NCI-H2227 treated with DMSO at 0.1 percent for 48 hours (cell line): ENCODE measurements around the gene GALNTL6.
A peak's percentile ranks its signal among the peaks of the same experiment; 100 is the strongest.
"Not testable (repeated sequence)": the region's sequence is repeated elsewhere in the genome, so short reads cannot be mapped to it uniquely, and the experiment has no call there.

ENCODE experiments used
- DNase-seq: peaks from one replicate; lab custom pipeline; 2025; lab: John Stamatoyannopoulos, UW

The GALNTL6 gene

GRCh38 chr4:173014836-173015235 lies 1201.6 kb downstream of the GALNTL6 start:
- DNase-seq: no peak

DNA sequence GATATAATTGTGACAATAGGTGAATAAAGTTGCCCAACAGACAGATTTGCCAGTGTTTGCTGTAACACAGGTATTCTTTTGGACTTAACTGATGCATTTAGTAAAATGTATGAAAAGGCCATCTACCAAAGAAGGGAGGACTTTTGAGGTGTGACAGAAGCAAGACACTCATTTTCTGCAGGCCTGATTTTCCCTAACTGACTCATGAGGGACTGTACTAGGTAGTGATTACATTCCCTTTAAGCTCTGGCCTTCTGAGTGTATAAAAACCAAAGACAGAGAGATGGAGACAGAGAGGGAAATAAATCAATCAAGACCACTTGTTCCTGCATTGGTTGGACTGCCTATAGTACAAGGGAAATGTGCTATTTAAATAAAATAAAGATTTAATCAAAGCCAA lies 1204.6 kb downstream of the GALNTL6 start:
- no peak for DNase-seq

DNA sequence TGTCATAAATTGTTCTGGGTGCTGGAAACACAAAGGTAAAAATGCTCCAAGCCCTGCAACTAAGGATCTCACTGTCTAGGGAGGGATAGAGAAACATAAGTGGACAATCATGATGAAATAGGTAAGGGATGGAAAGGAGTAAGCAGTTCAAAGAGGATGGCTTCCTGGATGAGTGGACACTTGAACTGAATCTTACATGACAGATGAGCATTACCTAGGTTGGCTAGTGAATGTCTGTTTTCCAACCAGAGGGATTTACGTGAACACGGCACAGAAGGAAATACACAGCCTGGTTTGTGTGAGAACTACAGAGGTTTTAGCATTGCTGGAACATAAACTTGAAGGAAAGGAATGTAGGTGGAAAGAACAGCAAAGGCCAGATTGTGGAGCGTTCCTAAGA lies 1205.2 kb downstream of the GALNTL6 start:
- DNase-seq: no peak

DNA sequence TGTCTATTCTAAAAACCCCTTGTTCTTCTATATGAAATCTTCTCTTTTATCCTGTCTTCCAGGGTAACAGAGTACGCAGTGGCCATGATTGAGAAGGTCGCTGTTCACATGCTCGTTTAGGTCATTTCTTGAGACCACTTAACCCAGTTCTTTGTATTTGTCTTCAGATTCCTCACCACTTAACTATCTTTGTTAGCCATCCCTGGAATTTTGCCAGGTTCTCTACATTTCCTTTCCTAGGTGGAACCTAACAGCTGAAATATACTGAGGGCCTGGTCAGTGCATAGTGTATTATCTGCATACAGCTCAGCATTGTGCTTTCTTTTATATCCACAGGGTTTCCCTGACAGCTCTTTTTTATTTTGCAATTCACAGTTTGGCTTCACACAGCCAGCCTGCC lies 1206.5 kb downstream of the GALNTL6 start:
- peak; percentile 8 for DNase-seq

DNA sequence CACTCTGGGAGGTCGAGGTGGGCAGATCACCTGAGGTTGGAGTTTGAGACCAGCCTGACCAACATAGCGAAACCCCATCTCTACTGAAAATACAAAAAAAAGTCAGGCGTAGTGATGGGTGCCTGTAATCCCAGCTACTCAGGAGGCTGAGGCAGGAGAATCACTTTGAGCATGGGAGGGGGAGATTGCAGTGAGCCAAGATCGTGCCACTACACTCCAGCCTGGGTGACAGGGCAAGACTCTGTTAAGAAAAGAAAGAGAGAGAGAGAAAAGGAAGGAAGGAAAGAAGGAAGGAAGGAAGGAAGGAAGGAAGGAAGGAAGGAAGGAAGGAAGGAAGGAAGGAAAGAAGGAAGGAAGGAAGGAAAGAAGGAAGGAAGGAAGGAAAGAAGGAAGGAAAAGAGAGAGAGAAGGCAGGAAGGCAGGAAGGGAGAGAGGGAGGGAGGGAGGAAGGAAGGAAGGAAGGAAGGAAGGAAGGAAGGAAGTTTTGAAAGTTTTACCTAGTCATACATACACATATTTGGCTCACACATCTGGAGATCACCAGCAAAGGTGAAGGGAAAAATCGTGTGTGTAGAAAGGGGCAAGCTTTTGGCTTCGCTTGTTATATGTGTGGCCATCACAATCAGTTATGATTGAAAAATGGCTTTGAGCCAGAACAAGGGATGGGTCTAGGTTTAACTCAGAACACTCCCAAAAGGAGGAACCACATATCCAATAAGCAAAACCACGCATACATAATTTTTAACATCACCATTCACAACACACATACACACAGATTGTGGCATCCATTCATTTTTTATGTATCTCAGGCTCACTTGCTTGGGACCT lies 1208.8 kb downstream of the GALNTL6 start:
- not testable (repeated sequence) for DNase-seq

GRCh38 chr4:173024203-173024602 lies 1211.0 kb downstream of the GALNTL6 start:
- no peak for DNase-seq

- peak; percentile 11 for DNase-seq
These were observed 1211.9 kb downstream of the GALNTL6 start for GRCh38 chr4:173025131-173025530.

- no peak for DNase-seq
These were observed 1224.0 kb downstream of the GALNTL6 start for GRCh38 chr4:173037242-173037641.

DNA sequence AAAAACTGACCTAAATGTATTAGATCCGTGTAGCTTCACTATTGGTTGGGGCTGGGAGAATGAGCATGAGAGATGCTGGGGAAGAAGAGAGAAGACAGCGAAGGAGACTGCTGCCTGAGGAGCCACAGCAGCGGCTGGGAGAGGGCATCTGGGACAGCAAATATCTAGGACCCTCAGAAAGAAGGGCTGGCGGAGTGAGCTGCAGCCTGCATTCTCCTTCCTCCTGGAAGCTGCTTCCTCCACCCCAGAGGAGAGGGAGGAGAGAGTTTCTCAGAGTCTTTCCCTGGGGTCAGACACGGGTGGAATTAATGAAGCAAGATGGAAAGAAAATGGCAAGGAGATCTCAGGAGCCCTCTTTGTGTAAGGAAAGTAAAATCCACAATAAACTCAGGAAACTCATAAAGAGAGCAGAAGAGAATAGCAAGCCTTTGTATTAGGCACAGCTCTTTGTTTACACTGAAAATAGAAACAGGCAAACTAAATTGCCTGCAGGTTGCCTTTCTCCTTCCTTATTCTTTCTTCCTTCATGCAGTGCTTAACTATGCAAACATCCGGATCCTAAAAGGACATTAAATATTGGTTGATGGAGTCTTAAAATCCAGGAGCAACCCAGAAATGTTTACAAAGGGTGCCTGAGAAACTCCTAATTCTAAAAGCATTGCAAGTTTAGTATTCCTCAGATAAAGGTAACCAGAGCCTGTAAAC lies 1225.1 kb downstream of the GALNTL6 start:
- no peak for DNase-seq

GRCh38 chr4:173039617-173040577 lies 1226.7 kb downstream of the GALNTL6 start:
- DNase-seq: no peak

DNA sequence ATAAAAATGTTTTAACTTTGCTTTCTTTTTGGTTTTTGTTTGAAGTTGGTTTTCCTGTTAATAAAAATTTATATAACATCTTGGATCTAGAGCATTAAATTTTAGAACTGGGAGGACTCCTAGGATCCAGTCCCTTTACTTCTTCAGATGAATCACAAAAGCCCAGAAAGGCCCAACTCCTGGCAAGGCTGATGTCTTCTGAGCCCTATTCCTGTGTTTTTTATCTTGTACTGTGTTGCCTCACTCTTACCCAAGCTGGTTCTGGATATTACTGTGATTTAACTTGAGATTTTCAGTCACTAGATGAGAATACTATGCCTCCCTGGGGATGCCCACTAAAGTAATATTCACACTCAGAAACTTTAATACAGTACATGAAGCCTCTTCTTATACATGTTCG lies 1228.3 kb downstream of the GALNTL6 start:
- DNase-seq: no peak

DNA sequence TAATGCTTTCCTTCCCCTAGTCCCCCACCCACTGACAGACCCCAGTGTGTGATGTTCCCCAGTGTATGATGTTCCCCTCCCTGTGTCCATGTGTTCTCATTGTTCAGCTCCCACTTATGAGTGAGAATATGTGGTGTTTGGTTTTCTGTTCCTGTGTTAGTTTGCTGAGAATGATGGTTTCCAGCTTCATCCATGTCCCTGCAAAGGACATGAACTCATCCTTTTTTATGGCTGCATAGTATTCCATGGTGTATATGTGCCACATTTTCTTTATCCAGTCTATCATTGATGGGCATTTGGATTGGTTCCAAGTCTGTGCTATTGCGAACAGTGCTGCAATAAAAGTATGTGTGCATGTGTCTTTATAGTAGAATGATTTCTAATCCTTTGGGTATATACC lies 1228.9 kb downstream of the GALNTL6 start:
- not testable (repeated sequence) for DNase-seq

DNA sequence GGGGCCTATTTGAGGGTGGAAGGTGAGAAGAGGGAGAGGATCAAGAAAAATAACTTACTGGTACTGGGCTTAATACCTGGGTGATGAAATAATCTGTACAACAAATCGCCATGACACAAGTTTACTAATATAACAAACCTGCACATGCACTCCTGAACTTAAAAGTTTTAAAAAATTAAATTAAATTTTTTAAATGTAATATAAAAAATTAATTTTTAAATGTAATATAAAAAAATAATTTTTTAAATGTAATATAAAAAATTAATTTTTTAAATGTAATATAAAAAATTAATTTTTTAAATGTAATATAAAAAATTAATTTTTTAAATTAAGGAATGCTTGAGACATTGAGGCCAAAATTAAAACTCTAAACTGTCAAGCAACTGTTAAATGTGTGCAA lies 1231.1 kb downstream of the GALNTL6 start:
- no peak for DNase-seq

DNA sequence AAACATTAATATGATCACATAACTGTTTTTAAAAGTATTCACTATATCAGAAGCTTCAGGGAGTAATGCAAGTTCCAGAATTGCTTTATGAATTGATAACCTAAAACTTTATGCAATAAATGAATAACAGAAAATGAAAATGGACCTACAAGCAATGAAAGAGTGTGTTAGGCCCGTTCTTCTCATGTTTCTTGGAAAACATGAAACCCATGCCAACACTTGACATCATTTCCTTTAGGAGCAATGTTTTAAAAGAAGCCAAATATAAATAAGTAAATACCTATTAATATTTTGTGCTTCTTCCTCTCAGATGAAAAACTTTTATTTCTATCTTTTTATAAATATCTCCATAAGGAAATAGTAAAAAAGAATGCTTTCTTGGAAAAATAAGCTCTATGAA lies 1232.4 kb downstream of the GALNTL6 start:
- DNase-seq: no peak

- DNase-seq: no peak
These were observed 1232.9 kb downstream of the GALNTL6 start for GRCh38 chr4:173046144-173046543.

DNA sequence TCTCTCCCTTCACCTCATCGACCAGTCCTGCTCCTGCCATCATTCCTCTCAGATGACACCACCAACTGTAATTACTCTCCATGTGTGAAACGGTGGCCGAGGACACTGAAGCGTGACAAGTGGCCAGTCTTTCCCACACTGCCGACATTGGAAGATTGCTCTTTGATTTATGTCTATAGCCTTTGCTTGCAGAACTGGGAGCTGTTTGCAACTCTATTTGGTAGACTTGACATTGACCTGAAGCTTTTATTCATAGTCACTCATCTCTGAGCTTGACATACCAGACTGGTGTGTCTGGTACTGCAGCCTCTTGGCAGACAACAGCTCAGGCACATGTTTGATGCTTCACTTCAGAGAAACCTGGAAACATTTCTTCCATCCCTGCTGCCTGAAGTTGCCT lies 1233.6 kb downstream of the GALNTL6 start:
- peak; percentile 60 for DNase-seq

DNA sequence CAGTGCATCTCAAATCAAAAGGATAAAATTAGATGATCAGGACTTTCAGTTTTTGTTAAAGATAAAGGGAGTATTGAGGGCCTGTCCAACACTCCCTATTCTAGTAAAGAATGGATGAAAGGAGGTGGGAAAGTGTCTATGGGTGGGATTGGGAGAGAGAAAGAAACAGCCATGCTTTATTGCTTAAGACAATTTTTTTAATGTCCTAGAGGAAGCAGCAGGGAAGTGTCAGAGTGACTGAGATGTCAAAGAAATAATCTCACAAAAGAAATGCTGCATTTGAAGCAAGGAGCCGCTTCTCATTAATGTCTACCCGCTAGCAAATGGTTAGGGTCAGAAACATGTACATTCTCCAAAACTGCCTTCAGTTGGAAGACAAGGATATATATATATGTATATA lies 1238.0 kb downstream of the GALNTL6 start:
- no peak for DNase-seq

- no peak for DNase-seq
These were observed 1238.5 kb downstream of the GALNTL6 start for GRCh38 chr4:173051716-173052115.

DNA sequence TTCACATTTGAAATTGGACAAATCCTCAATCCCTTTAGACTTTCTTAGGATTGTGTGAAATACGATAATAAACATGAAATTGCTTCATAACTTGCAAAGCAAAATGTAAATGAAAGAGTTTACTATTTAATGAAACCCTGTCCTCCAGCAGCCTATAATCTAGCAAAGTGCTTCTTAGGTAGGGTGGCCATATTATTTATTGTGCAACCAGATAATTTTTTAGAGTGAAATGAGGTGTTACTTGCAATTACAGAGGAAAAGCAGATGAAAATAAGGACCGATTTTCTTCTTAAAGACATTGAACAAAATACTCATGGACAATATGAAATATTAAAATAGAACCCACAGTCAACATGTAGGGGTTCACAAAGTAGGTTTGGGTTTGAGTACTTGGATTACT lies 1239.2 kb downstream of the GALNTL6 start:
- DNase-seq: no peak

GRCh38 chr4:173056271-173056670 lies 1243.1 kb downstream of the GALNTL6 start:
- no peak for DNase-seq

GRCh38 chr4:173056710-173057109 lies 1243.5 kb downstream of the GALNTL6 start:
- no peak for DNase-seq

GRCh38 chr4:173057442-173057841 lies 1244.2 kb downstream of the GALNTL6 start:
- DNase-seq: no peak
